Esophagus muscularis mucosa (tissue), 4 donors: Measurements from ENCODE around the gene ROBO1. TPM values are rescaled to one million over a fixed set of nuclear protein-coding genes. Genes with fewer than 3 reads are reported as not detected.

Experiments used
- DNase-seq: peaks from one replicate; pipeline ENCODE4 v3.0.0-alpha.2; 2017; ENCODE audit errors: extremely low spot score
- H3K27ac ChIP-seq, 4 donors: fragments of 200-600 bp; sonication (generic); replicated peaks in 1 of 4; 1 replicate in 3 of 4; 2 replicates in 1 of 4; pipeline ENCODE4 v1.5.1; 2016 to 2019; ENCODE audit warnings: mild to moderate bottlenecking in 1 of 4
- H3K27me3 ChIP-seq, 4 donors: fragments of 200-600 bp; sonication (generic); one replicate each; pipeline versions ENCODE4 v1.5.1 to v1.6.0; 2016 to 2019
- H3K36me3 ChIP-seq, 4 donors: fragments of 200-600 bp; sonication (generic); one replicate each; pipeline ENCODE4 v1.5.1; 2016 to 2019
- H3K4me1 ChIP-seq, 4 donors: fragments of 200-600 bp; sonication (generic); one replicate each; pipeline ENCODE4 v1.5.1; 2016 to 2019
- H3K4me3 ChIP-seq, 4 donors: fragments of 200-600 bp; sonication (generic); 1 replicate in 2 of 4; 2 replicates in 2 of 4; pipeline ENCODE4 v1.5.1; 2016 to 2019; ENCODE audit warnings: mild to moderate bottlenecking in 4 of 4, moderate library complexity in 1 of 4
- H3K9me3 ChIP-seq, 4 donors: fragments of 200-600 bp; sonication (generic); 1 replicate in 3 of 4; 2 replicates in 1 of 4; pipeline ENCODE4 v1.5.1; 2016 to 2019
- CTCF ChIP-seq, 3 experiments: fragments of 200-600 bp in 2 of 3; fragments of 450-650 bp in 1 of 3; sonication (generic) in 2 of 3; IDR thresholded peaks; one replicate each; pipeline ENCODE4 v1.5.1; 2017 to 2019; ENCODE audit warnings: antibody characterized with exemption in 3 of 3, mild to moderate bottlenecking in 2 of 3, moderate library complexity in 1 of 3
- EP300 ChIP-seq: sonication (generic); formaldehyde crosslinking; IDR thresholded peaks from one replicate; pipeline ENCODE4 v1.6.1; 2017; ENCODE audit warnings: antibody characterized with exemption
- POLR2A ChIP-seq: fragments of 450-650 bp; IDR thresholded peaks from one replicate; pipeline ENCODE4 v1.6.1; 2017; ENCODE audit warnings: antibody characterized with exemption, moderate library complexity, mild to moderate bottlenecking, low read depth
- POLR2AphosphoS5 ChIP-seq, 2 donors: sonication (generic); formaldehyde crosslinking; IDR thresholded peaks; one replicate each; pipeline ENCODE4 v1.6.1; 2017; ENCODE audit warnings: antibody characterized with exemption in 2 of 2
- WGBS: methylation state at CpG from one replicate; pipeline ENCODE4 v1.1.5; 2018; 5-methylcytosine and 5-hydroxymethylcytosine counted together
- intact Hi-C: fragments of 100-400 bp; cut with DNase I; formaldehyde crosslinking; loops from one replicate; pipeline ENCODE4 v1.15.1; 2023
- total RNA-seq, 4 donors: library from RNA; depleted of rRNA; stranded (reverse); fragments of >200 nt; gene quantifications; one replicate each; pipeline versions ENCODE4 v1.1.0 to v1.2.1, GENCODE V29; 2016

The ROBO1 gene
- total RNA-seq, 4 donors from 2014 or later, result 9.6 to 14.2 (median 12.6) TPM

DNA sequence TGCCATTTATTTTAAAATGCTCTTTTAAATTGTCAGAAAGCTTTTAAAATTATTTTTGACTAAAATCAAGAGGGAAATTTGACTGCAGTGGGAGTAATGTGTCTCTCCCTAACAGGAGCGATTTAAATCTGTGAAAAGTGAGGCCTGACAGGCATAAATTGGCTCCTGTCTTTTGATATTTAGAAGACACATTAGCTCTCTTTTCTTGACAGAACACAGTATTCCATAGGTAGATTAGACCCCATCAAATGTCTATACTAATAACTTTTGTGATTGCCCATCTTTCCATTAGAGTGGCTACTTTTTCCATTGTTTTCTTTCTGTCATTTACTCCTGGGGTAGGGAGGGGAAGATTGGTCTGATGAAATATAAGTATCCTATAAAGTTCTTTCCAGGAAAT, 866.3 kb downstream of the ROBO1 start:
- Histone ChIP-seq H3K36me3 (no peaks in the 10 kb centered on the region), H3K27ac (no peak overlapping the region), H3K4me3 (no peak overlapping the region), H3K27me3 (no peaks in the 10 kb centered on the region), H3K9me3 (no peaks in the 10 kb centered on the region), H3K4me1 (no peaks in the 10 kb centered on the region)
- DNase-seq, result no peak
- intact Hi-C loops, result no loop called here
- 96% methylated on average over 1 of the region's 1 CpG for WGBS
- TF ChIP-seq CTCF (IDR thresholded peaks at IDR 0.05) (no peak), EP300 (no peak), POLR2A (no peak), POLR2AphosphoS5 (IDR thresholded peaks at IDR 0.05) (no peak)

DNA sequence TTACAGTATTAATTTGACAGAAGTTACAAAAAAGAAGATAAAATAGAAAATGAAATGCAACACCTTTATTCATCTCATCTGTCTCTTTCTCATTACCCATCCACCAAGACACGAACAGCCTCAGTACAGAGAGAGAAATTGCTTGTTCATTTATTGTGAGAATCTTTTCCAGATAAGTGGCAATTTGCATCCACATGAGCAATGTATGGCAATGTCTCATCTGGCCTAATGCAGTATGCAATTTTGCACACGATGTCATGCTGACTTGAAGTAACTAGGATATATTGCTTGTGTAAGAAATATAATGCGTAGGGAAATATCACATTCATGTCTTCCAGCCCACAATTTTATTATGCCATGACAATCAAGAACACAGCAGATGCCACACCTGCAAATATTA, 866.9 kb downstream of the ROBO1 start:
- Histone ChIP-seq H3K27ac (no peak overlapping the region), H3K36me3 (no peaks in the 10 kb centered on the region), H3K4me1 (no peaks in the 10 kb centered on the region), H3K9me3 (no peaks in the 10 kb centered on the region), H3K4me3 (no peak overlapping the region), H3K27me3 (no peaks in the 10 kb centered on the region)
- intact Hi-C loops, result no loop called here
- no peak for TF ChIP-seq EP300
- WGBS, result 84% methylated on average over 3 of the region's 3 CpGs
- DNase-seq, result no peak

DNA sequence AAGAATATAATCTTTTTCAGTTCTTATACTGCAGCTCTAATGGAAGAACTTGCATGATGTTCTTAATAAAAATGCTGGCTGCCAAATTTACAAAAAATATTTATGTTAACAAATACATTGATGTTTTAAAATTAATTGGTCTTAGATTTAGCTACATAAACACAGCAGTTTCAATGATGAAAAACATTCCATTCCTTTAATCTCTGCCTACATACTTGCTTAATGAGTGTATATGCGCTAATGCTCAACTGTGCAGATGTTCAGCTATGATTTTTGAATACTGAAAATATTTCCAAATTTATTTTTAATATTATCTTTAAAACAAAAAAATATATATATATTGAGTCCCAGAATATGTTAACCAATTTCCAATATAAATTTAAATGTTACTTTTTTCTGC, 867.4 kb downstream of the ROBO1 start:
- no peaks in the 10 kb centered on the region for H3K4me1 ChIP-seq
- 90% methylated on average over 1 of the region's 1 CpG for WGBS
- H3K36me3 ChIP-seq, result no peaks in the 10 kb centered on the region
- DNase-seq, result no peak
- no peak overlapping the region for H3K4me3 ChIP-seq
- H3K27me3 ChIP-seq, result no peaks in the 10 kb centered on the region
- intact Hi-C loops, result no loop called here
- no peak for TF ChIP-seq POLR2A
- TF ChIP-seq CTCF (IDR thresholded peaks at IDR 0.05), result no peak
- no peak for TF ChIP-seq EP300
- TF ChIP-seq POLR2AphosphoS5 (IDR thresholded peaks at IDR 0.05), result no peak
- H3K27ac ChIP-seq, result no peak overlapping the region
- no peaks in the 10 kb centered on the region for H3K9me3 ChIP-seq

DNA sequence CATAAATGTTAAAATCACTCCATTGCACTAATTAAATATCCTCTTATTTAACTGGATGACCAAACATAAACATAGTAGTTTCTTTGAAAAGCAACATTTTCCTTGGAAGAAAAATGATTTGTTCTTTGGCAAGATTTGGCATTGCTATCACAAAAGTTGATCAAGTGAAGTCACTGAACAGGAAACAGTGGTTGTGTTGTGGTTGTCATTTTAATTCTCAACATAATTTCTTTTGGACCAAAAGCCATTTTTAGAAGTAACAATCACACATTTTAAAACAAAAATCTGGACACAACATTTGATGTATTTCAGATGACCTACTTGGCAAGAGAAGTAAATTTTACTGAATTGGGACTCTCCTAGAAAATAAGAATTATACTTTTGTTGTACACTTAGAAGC, 872.3 kb downstream of the ROBO1 start:
- Histone ChIP-seq H3K27me3 (no peaks in the 10 kb centered on the region), H3K36me3 (no peaks in the 10 kb centered on the region), H3K4me1 (peaks cover 0 to 3% (median 0%) of the 10 kb centered on the region in 4 donors), H3K27ac (no peak overlapping the region), H3K4me3 (no peak overlapping the region), H3K9me3 (no peaks in the 10 kb centered on the region)
- no peak for DNase-seq
- intact Hi-C loops, result no loop called here
- TF ChIP-seq POLR2A (no peak), POLR2AphosphoS5 (IDR thresholded peaks at IDR 0.05) (no peak), CTCF (IDR thresholded peaks at IDR 0.05) (no peak), EP300 (no peak)

DNA sequence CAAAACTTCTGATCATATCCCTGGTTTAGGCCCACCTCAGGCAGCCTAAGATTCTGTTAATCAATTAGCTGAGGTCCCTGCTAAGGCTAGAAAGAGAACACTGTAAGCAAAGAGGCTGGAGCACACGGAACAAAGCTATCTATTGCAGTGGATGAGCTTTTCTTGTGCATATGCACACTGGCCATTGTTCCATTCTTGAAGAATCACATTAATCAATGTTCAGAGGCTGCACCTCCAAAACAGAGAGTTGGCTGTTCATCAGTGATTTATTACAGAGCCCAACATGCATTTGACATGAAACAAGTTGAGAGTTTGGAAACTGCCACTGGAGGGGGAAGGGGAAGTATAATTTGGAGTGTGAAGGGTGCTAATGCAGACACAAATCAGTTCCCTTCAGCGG, 873.0 kb downstream of the ROBO1 start:
- Histone ChIP-seq H3K9me3 (no peaks in the 10 kb centered on the region), H3K4me3 (no peak overlapping the region), H3K27ac (no peak overlapping the region), H3K4me1 (peaks cover 0 to 3% (median 0%) of the 10 kb centered on the region in 4 donors), H3K27me3 (no peaks in the 10 kb centered on the region), H3K36me3 (no peaks in the 10 kb centered on the region)
- WGBS, result 83% methylated on average over 2 of the region's 2 CpGs
- no peak for DNase-seq
- TF ChIP-seq POLR2AphosphoS5 (IDR thresholded peaks at IDR 0.05), result no peak
- no peak for TF ChIP-seq CTCF (IDR thresholded peaks at IDR 0.05)
- no peak for TF ChIP-seq POLR2A
- no peak for TF ChIP-seq EP300
- intact Hi-C loops, result no loop called here
